Measurements from ENCODE around the gene PADI1. TPM values are rescaled to one million over a fixed set of nuclear protein-coding genes. Genes with fewer than 3 reads are reported as not detected.

The PADI1 gene
- total RNA-seq, 2 donors from 2014 or later: not detected

DNA sequence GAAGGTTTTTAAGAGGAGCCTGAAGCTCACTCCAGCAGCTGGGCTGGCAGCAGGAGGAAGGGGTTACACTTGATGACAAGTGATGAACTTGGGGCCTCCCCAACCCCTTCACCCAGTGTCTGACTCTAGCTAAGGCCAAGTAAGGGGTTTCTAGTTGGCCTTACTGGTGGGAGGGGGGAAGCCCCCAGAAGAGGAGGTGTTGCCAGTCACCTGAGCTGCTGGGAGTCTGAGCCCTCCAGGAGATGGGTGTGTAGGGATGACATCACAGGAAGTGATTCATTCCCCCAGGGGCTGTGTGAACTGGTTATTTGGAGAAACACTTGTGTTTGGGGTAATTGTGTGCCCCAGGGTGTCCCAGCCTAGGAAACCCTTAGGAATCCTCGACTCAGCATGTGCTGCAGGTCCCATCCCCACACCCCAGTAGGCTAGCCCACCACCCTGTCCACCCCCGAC lies 3.1 kb downstream of the PADI1 start:
- Mint-ChIP-seq H3K27ac (no peak overlapping the region), H3K9me3 (no peaks in the 10 kb centered on the region), H3K4me3 (peak overlapping the region in 1 of 2 donors; percentile 49), H3K4me1 (ENCODE audit: low read depth) (peaks cover 56% of the 10 kb centered on the region), H3K36me3 (ENCODE audit: insufficient read depth in 2 of 2) (no peaks in the 10 kb centered on the region), H3K27me3 (ENCODE audit: low read depth) (peaks cover 39% of the 10 kb centered on the region)
- DNase-seq (peak; percentile 72 to 80), ATAC-seq (replicated peaks in 1 of 2) (peak; percentile 95 to 96)

DNA sequence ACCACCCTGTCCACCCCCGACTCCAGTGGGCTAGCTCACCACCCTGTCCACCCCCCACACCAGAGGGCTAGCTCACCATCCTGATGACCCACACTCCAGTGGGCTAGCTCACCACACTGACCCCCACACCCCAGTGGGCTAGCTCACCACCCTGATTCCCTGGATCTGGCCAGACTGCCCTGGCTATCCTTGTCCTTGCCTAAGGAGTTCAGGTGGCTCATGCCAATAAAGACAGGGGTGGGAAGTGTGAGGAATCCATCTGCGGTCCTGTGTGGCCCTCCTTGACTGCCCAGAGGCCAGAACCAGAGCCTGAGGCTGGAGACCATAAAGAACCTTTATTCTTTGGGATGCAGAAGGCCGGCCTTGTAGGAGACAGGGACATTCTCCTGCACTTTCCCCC lies 3.6 kb downstream of the PADI1 start:
- ATAC-seq (replicated peaks in 1 of 2): no peak
- no peak overlapping the region for H3K4me3 Mint-ChIP-seq
- H3K36me3 Mint-ChIP-seq (ENCODE audit: insufficient read depth in 2 of 2): no peaks in the 10 kb centered on the region
- peaks cover 60% of the 10 kb centered on the region for H3K4me1 Mint-ChIP-seq (ENCODE audit: low read depth)
- peaks cover 39% of the 10 kb centered on the region for H3K27me3 Mint-ChIP-seq (ENCODE audit: low read depth)
- H3K27ac Mint-ChIP-seq: no peak overlapping the region
- no peaks in the 10 kb centered on the region for H3K9me3 Mint-ChIP-seq
- no peak for DNase-seq

DNA sequence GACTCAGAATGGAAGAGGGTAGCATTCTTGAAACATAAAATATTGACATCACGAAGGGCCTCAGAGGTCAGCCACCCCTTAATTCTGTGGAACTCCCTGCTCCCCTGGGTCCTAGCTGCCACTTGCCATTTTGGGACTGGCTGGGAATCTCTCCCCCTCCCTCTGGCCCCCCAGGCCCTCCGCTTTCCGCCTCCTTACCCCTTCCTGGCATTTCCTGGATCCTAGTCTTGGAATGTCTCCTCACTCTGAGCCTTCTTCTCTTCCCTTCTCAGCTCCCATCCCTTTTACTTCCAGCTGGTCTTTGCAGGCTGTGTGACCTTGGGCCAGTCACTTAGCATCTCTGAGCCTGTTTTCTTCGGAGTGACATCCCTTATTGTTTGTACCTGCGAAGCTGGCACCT lies 4.5 kb downstream of the PADI1 start:
- H3K36me3 Mint-ChIP-seq (ENCODE audit: insufficient read depth in 2 of 2): no peaks in the 10 kb centered on the region
- peaks cover 39% of the 10 kb centered on the region for H3K27me3 Mint-ChIP-seq (ENCODE audit: low read depth)
- DNase-seq: no peak
- no peaks in the 10 kb centered on the region for H3K9me3 Mint-ChIP-seq
- H3K4me1 Mint-ChIP-seq (ENCODE audit: low read depth): peaks cover 59% of the 10 kb centered on the region
- no peak overlapping the region for H3K27ac Mint-ChIP-seq
- H3K4me3 Mint-ChIP-seq: no peak overlapping the region
- no peak for ATAC-seq (replicated peaks in 1 of 2)

DNA sequence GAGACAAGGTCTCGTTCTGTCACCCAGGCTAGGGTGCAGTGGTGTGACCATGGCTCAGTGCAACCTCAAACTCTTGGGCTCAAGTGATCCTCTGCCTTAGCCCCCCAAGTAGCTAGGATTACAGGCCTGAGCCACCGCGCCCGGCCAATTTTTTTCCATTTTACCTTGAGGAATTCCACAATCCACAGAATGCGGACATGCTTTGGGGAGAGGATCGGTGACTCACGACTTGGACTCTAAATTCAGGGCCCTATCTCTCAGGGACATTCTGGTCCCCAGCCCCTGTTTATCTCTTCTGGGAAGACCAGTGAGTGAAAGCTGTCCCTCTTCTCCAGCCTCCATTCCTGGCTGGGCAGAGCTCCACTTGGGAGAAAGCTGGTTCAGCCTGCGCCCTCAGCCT lies 5.2 kb downstream of the PADI1 start:
- Mint-ChIP-seq H3K4me3 (no peak overlapping the region), H3K27ac (no peak overlapping the region), H3K9me3 (no peaks in the 10 kb centered on the region), H3K36me3 (ENCODE audit: insufficient read depth in 2 of 2) (no peaks in the 10 kb centered on the region), H3K27me3 (ENCODE audit: low read depth) (peaks cover 41% of the 10 kb centered on the region), H3K4me1 (ENCODE audit: low read depth) (peaks cover 53% of the 10 kb centered on the region)
- DNase-seq (no peak), ATAC-seq (replicated peaks in 1 of 2) (no peak)

DNA sequence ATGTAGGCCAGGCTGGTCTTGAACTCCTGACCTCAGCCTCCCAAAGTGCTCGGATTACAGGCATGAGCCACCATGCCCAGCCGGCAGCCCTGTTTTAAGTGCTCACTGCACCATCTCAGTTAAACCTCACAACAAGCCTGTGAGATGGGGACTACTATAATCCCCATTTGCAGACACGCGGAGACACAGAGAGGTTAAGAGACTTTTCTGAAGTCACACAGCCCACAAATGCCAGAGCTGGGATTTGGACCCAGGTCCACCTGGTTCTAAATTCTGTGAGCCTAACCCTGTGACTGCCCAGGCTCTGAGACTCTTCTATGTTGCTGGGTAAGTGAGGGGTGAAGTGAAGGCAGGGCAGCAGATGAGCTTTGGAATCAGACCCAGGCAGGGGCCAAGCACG lies 6.4 kb downstream of the PADI1 start:
- Mint-ChIP-seq H3K9me3 (no peaks in the 10 kb centered on the region), H3K4me1 (ENCODE audit: low read depth) (peaks cover 53% of the 10 kb centered on the region), H3K27ac (no peak overlapping the region), H3K4me3 (no peak overlapping the region), H3K36me3 (ENCODE audit: insufficient read depth in 2 of 2) (no peaks in the 10 kb centered on the region), H3K27me3 (ENCODE audit: low read depth) (peaks cover 41% of the 10 kb centered on the region)
- no peak for ATAC-seq (replicated peaks in 1 of 2)
- no peak for DNase-seq

DNA sequence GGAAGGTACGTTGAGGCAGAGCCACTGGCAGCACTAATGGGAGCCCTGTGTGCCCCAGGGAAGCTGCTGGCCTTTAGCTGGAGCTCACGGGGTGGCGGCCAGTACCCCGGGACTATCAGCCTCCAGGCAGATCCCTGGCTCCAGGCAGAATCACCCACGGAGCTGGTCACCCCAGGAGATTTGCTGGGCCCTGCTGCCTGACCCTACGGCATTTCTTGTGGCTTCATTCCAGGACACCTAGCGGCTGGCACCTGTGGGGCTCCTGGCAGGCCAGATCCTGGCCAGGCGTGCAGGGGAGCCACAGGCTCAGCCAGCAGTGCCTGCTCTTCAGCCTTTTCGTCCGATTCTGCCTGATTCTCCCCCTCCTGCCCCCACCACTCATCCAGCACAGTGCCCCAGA lies 7.1 kb downstream of the PADI1 start:
- Mint-ChIP-seq H3K36me3 (ENCODE audit: insufficient read depth in 2 of 2) (no peaks in the 10 kb centered on the region), H3K4me1 (ENCODE audit: low read depth) (peaks cover 52% of the 10 kb centered on the region), H3K9me3 (no peaks in the 10 kb centered on the region), H3K27ac (no peak overlapping the region), H3K4me3 (peak overlapping the region in 1 of 2 donors; percentile 49), H3K27me3 (ENCODE audit: low read depth) (peaks cover 40% of the 10 kb centered on the region)
- DNase-seq: no peak
- no peak for ATAC-seq (replicated peaks in 1 of 2)

DNA sequence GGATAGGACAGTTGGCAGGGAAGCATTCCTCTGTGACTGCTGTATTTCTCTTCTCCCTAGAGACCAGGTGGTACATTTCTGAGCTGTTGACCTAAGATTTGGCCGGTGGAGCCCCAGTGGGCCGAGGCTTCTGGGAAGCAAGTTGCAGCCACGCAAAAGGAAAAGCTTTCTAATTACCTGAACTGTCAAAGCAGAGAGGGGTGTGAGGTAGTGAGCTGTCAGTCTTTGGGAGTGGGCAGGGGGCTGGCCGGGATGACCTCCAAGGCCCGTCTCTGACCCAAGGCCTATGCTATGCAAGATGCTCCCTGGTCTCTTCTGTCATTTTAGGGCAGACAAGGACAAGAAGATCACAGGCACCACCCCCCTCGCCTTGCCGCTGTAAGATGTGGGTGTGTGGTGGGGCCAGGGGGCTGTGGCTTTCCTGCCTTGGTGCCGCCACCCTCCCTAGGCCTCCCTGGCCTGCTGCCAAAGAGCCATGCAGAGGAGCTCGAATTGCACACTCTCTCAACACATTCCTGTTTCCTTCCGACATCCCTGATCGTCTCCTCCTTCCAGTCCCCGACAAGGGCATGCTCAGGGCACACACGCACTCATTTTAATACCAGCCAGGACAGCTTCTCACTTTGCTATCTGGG lies 7.7 kb downstream of the PADI1 start:
- H3K9me3 Mint-ChIP-seq: no peaks in the 10 kb centered on the region
- H3K4me1 Mint-ChIP-seq (ENCODE audit: low read depth): peaks cover 46% of the 10 kb centered on the region
- no peak overlapping the region for H3K27ac Mint-ChIP-seq
- H3K4me3 Mint-ChIP-seq: peak overlapping the region; percentile 49 to 53
- peak; percentile 65 to 76 for DNase-seq
- no peaks in the 10 kb centered on the region for H3K36me3 Mint-ChIP-seq (ENCODE audit: insufficient read depth in 2 of 2)
- peak; percentile 35 to 45 for ATAC-seq (replicated peaks in 1 of 2)
- H3K27me3 Mint-ChIP-seq (ENCODE audit: low read depth): peaks cover 40% of the 10 kb centered on the region

DNA sequence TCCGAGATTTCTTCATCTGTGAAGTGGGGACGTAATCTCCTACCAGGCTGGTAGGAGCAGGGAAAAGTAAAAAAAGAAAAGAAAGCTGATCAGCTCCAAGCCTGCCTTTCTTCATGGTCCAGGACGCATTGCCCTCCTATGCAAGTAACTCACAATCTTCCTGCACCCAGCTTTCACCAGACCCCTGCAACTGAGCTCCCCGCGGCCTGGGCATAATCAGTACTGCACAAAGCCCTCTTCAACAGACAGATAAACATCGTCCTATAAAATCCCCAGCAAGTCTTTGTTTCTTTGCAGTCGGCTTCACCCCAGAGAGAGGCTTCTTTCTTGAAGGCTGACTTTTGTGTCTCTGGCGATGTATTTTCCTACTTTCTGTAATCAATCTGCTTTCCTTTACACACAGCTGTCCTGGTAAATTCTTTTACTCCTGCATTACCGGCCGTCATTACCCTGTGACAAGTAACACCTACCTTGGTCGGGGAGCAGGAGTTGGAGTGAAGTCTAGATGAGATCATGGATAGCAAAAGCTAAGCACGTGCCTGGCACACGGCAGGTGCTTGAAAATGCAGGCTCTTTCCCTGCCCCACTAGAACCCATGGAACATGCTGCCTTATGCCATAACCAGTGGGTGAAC lies 8.3 kb downstream of the PADI1 start:
- H3K4me3 Mint-ChIP-seq: peak overlapping the region; percentile 49 to 53
- H3K27me3 Mint-ChIP-seq (ENCODE audit: low read depth): peaks cover 40% of the 10 kb centered on the region
- no peaks in the 10 kb centered on the region for H3K9me3 Mint-ChIP-seq
- no peaks in the 10 kb centered on the region for H3K36me3 Mint-ChIP-seq (ENCODE audit: insufficient read depth in 2 of 2)
- H3K27ac Mint-ChIP-seq: no peak overlapping the region
- peaks cover 40% of the 10 kb centered on the region for H3K4me1 Mint-ChIP-seq (ENCODE audit: low read depth)
- DNase-seq (no peak), ATAC-seq (replicated peaks in 1 of 2) (no peak)

DNA sequence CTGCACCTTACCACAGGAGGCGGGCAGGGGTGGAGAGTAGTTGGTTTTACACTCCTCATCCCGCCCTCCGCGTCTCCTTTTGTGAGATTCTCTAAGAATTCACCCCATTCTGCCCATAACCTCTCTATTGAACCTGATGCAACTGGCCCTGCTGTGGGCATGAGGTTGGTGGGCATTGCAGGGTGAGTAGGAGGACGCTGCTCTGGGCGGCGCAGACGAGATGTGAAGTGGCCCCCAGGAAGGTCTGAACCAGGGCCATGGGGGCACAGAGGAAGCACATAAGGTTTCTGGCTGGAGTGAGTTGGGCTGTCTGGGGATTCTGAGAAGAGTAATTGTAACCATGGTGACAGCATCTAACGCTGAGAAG lies 8.8 kb downstream of the PADI1 start:
- H3K4me3 Mint-ChIP-seq: no peak overlapping the region
- DNase-seq: no peak
- peaks cover 35% of the 10 kb centered on the region for H3K4me1 Mint-ChIP-seq (ENCODE audit: low read depth)
- peaks cover 40% of the 10 kb centered on the region for H3K27me3 Mint-ChIP-seq (ENCODE audit: low read depth)
- no peak for ATAC-seq (replicated peaks in 1 of 2)
- no peaks in the 10 kb centered on the region for H3K9me3 Mint-ChIP-seq
- H3K36me3 Mint-ChIP-seq (ENCODE audit: insufficient read depth in 2 of 2): no peaks in the 10 kb centered on the region
- H3K27ac Mint-ChIP-seq: no peak overlapping the region

DNA sequence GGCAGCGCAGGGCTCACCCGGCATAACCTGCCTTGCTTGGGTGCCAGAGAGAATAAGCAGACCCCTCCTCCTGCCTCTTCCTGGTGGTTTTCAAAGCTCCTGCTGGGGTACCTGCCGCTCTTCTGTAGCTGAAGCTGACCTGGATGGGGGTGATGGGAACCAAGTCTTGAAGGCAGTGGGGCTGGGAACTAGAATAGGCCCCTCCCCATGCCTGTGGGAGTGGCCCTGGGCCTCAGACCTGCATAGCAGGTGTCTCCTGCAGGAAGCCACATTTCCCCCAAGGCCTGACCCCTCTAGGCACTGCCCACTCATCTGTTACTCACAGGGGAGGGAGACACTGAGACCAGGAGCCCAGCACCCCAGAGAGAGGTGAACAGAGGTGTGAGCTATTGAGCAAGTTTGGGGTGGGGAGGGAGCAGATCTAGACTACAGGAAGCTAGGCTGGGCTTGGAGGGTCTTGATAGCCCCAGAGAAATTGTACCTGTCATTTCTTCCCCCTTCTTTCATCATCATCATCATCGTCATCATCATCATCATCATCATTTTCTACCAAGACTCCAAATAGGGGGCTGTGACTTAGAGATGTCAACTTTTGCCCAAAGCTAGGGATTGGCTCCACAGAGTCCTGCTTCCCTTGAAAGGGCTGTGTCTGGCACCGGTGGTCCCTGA lies 10.1 kb downstream of the PADI1 start:
- peaks cover 30% of the 10 kb centered on the region for H3K4me1 Mint-ChIP-seq (ENCODE audit: low read depth)
- no peak for ATAC-seq (replicated peaks in 1 of 2)

DNA sequence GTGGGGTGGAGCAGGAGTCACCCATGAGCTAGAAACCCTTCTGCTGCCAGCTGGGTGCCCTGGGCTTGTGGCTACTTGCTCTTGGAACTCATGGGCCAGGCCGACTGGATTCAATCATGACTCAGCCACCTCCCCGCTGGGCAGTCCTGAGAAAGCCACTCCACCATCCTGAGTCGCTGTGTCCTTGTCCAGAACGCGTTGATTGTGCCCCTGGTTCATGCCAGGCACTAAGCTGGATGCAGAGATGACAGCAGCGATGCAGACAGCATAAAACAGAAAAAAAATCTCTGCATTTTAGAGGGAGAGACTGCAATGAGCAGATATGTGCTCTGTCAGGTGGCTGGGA lies 10.6 kb downstream of the PADI1 start:
- no peak overlapping the region for H3K4me3 Mint-ChIP-seq
- peaks cover 40% of the 10 kb centered on the region for H3K27me3 Mint-ChIP-seq (ENCODE audit: low read depth)
- H3K36me3 Mint-ChIP-seq (ENCODE audit: insufficient read depth in 2 of 2): no peaks in the 10 kb centered on the region
- ATAC-seq (replicated peaks in 1 of 2): no peak
- peaks cover 30% of the 10 kb centered on the region for H3K4me1 Mint-ChIP-seq (ENCODE audit: low read depth)
- no peak overlapping the region for H3K27ac Mint-ChIP-seq
- DNase-seq: no peak
- no peaks in the 10 kb centered on the region for H3K9me3 Mint-ChIP-seq

More for the DNA sequence above, 10.1 kb downstream of the PADI1 start:
- no peaks in the 10 kb centered on the region for H3K36me3 Mint-ChIP-seq (ENCODE audit: insufficient read depth in 2 of 2)
- no peaks in the 10 kb centered on the region for H3K9me3 Mint-ChIP-seq
- peaks cover 40% of the 10 kb centered on the region for H3K27me3 Mint-ChIP-seq (ENCODE audit: low read depth)
- no peak for DNase-seq
- no peak overlapping the region for H3K4me3 Mint-ChIP-seq
- H3K27ac Mint-ChIP-seq: no peak overlapping the region

DNA sequence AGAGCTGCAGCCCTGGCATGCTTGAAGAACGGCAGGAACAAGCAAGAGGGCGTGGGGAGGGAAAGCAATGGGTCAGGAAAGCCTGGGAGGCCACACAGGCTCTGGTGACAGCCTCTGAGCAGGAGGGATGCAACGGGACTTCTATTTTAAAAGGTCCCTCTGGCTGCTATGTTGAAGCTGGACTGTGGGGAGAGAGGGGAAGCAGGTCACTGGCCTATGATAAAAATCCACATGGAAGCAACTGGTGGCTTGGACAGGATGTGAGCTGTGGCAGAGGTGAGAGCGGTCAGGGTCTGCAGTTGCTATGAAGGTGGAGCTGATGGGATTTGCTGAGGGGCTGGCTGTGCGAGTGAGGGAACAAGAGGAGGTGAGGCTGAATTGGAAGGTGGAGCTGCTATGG lies 11.2 kb downstream of the PADI1 start:
- no peak for ATAC-seq (replicated peaks in 1 of 2)
- no peak for DNase-seq
- Mint-ChIP-seq H3K4me3 (no peak overlapping the region), H3K27me3 (ENCODE audit: low read depth) (peaks cover 40% of the 10 kb centered on the region), H3K4me1 (ENCODE audit: low read depth) (peaks cover 30% of the 10 kb centered on the region), H3K27ac (no peak overlapping the region), H3K36me3 (ENCODE audit: insufficient read depth in 2 of 2) (no peaks in the 10 kb centered on the region), H3K9me3 (no peaks in the 10 kb centered on the region)

DNA sequence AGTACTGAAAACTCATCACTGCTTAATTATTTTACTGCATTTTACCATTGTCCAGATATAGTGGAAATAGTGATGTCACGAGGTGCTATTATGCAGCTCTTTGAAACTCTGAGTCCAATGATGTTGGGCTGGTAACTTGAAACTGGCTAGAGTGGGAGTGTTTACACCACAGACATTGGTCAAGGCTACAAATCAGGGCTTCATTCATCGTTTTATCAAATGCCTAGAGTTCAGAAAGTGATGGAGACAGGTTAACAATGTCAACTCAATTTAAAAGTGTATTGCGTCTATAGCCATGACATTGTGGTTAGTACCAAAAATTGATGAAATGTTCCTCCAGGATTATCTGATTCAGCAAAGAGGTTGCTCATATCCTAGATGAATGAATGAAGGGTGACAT lies 12.7 kb downstream of the PADI1 start:
- ATAC-seq (replicated peaks in 1 of 2): no peak
- Mint-ChIP-seq H3K36me3 (ENCODE audit: insufficient read depth in 2 of 2) (no peaks in the 10 kb centered on the region), H3K27ac (no peak overlapping the region), H3K27me3 (ENCODE audit: low read depth) (peaks cover 45% of the 10 kb centered on the region), H3K4me3 (no peak overlapping the region), H3K4me1 (ENCODE audit: low read depth) (peaks cover 17% of the 10 kb centered on the region), H3K9me3 (no peaks in the 10 kb centered on the region)
- DNase-seq: no peak

All from activated T-cell treated with anti-CD3 and anti-CD28 coated beads, Interleukin-2, amount 50 U/mL, for 72 hours (primary cell).